Spleen (tissue), 11 donors: ENCODE measurements around the gene POLH. TPM values are rescaled to one million over a fixed set of nuclear protein-coding genes. Genes with fewer than 3 reads are reported as not detected.

Experiments
- DNase-seq: peaks from one replicate; pipeline ENCODE4 v3.0.0-alpha.2; 2020
- H3K27ac ChIP-seq, 8 donors: fragments of 200-600 bp; sonication (generic) in 7 of 8; 1 replicate in 4 of 8; 2 replicates in 4 of 8; pipeline versions ENCODE4 v1.5.0 to v1.8.0; 2016 to 2021; ENCODE audit warnings: inconsistent platforms in 4 of 8, mild to moderate bottlenecking in 4 of 8, moderate library complexity in 1 of 8
- H3K27me3 ChIP-seq, 7 donors: fragments of 200-600 bp; sonication (generic) in 6 of 7; replicated peaks in 1 of 7; 1 replicate in 4 of 7; 2 replicates in 3 of 7; pipeline versions ENCODE4 v1.5.0 to v1.8.0; 2016 to 2021; ENCODE audit warnings: inconsistent platforms in 3 of 7, mild to moderate bottlenecking in 1 of 7
- H3K36me3 ChIP-seq, 6 donors: fragments of 200-600 bp; sonication (generic) in 5 of 6; 1 replicate in 4 of 6; 2 replicates in 2 of 6; pipeline versions ENCODE4 v1.5.0 to v1.8.0; 2016 to 2021; ENCODE audit warnings: inconsistent platforms in 2 of 6
- H3K4me1 ChIP-seq, 6 donors: fragments of 200-600 bp; sonication (generic) in 5 of 6; 1 replicate in 3 of 6; 2 replicates in 3 of 6; pipeline versions ENCODE4 v1.5.0 to v1.8.0; 2016 to 2021; ENCODE audit warnings: inconsistent platforms in 3 of 6
- H3K4me3 ChIP-seq, 8 donors: fragments of 200-600 bp; sonication (generic) in 7 of 8; 1 replicate in 4 of 8; 2 replicates in 4 of 8; pipeline versions ENCODE4 v1.5.0 to v1.8.0; 2016 to 2021; ENCODE audit warnings: inconsistent platforms in 4 of 8, mild to moderate bottlenecking in 4 of 8, moderate library complexity in 2 of 8
- H3K9me3 ChIP-seq, 8 donors: fragments of 200-600 bp; sonication (generic) in 7 of 8; 1 replicate in 4 of 8; 2 replicates in 4 of 8; pipeline versions ENCODE4 v1.5.0 to v1.8.0; 2016 to 2021; ENCODE audit warnings: inconsistent platforms in 4 of 8
- POLR2A ChIP-seq, 3 donors: fragments of 450-650 bp; IDR thresholded peaks; one replicate each; pipeline ENCODE4 v1.5.1; 2017; ENCODE audit warnings: antibody characterized with exemption in 3 of 3, mild to moderate bottlenecking in 1 of 3
- POLR2AphosphoS5 ChIP-seq, 3 donors: sonication (generic); formaldehyde crosslinking; IDR thresholded peaks; one replicate each; pipeline ENCODE4 v1.5.1; 2017; ENCODE audit warnings: antibody characterized with exemption in 3 of 3
- WGBS, 5 donors: extraction: QIAGEN DNeasy Blood & Tissue Kit in 3 of 5; methylation state at CpG; one replicate each; pipeline versions ENCODE4 v1.1.5 to v1.1.7; 2013 to 2018; 5-methylcytosine and 5-hydroxymethylcytosine counted together
- intact Hi-C: fragments of 100-400 bp; cut with DNase I; formaldehyde crosslinking; loops from one replicate; pipeline ENCODE4 v1.15.0; 2023; ENCODE audit warnings: low total_unique reads
- polyA plus RNA-seq, 3 donors: library from polyadenylated mRNA; stranded (reverse); fragments of 200-250 nt; gene quantifications; one replicate each; pipeline ENCODE4 v1.2.1, GENCODE V29; 2013
- total RNA-seq, 7 donors: library from RNA; depleted of rRNA in 3 of 7; stranded (reverse); fragments of >200 nt in 3 of 7; fragmentation: NEBNext Ultra II Directional in 4 of 7; extraction: Animal tissue kit (Norgen Biotek cat#: 25700) in 4 of 7; gene quantifications; one replicate each; pipeline versions ENCODE4 v1.1.0 to v1.2.1, GENCODE V29; 2016 to 2021
- TF ChIP-seq, protein P1 (sequence below), 11 experiments: fragments of 200-600 bp in 7 of 11; fragments of 450-650 bp in 4 of 11; sonication (generic) in 4 of 11; IDR thresholded peaks in 8 of 11; conservative IDR thresholded peaks in 3 of 11; 1 replicate in 7 of 11; 2 replicates in 4 of 11; pipeline versions ENCODE4 v1.4.0 to v1.8.0; 2016 to 2021; ENCODE audit warnings: antibody characterized with exemption in 11 of 11, inconsistent platforms in 4 of 11, mild to moderate bottlenecking in 1 of 11
- donor health status: healthy with polysubstance abuse.
- donor health status: DM: no; HTN: no; CAD: no; lungs with moderate emphysema.
- donor health status: DM: no; HTN: no; CAD: no.
- donor health status: Bipolar disorder and iron deficiency.
- donor health status: healthy.
- donor health status: DM: no; HTN: no; CAD: no.
- donor health status: DM: yes; HTN: yes; CAD: no.

The POLH gene
- total and polyA plus RNA-seq, 10 donors = 4.1 to 23.0 (median 12.2) TPM

DNA sequence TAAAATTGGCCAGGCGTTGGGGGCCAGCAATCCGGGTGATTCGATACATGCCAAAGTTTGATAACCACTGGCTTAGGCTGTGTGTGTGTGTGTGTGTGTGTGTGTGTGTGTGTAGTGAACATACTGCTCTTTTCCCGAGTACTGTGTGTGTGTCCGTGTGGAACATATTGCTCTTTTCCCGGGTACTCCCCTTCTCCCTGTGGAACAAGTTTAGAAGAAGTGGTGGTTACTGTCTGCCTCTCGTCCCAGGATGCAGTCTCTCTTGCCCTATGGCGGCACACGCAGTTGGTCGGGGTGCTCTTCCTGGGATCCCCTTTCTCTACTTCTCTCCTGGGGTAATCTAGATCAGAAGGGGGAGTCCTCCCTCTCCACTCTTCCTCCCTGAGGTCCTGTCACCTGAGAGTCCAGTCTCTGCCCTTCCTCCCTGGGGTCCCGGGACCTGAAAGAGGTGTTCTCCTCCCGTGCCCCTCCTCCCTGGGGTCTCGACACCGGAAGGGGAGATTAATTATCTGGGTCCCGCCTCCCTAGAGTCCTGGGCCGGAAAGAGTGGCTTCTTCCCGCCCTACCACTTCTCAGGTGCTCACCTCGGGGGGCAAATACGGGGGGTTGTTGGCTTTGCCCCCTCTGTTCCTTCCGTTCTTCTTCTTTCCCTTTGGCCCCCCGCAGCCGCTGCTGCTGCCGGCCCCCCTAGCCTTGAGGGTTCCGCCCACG, 52.6 kb downstream of the POLH start:
- H3K4me3 ChIP-seq = peak overlapping the region; percentile 72 to 91 (median 82)
- no peak for TF ChIP-seq POLR2AphosphoS5 (IDR thresholded peaks at IDR 0.05)
- TF ChIP-seq POLR2A (IDR thresholded peaks at IDR 0.05) = no peak
- TF ChIP-seq, protein P1, sequence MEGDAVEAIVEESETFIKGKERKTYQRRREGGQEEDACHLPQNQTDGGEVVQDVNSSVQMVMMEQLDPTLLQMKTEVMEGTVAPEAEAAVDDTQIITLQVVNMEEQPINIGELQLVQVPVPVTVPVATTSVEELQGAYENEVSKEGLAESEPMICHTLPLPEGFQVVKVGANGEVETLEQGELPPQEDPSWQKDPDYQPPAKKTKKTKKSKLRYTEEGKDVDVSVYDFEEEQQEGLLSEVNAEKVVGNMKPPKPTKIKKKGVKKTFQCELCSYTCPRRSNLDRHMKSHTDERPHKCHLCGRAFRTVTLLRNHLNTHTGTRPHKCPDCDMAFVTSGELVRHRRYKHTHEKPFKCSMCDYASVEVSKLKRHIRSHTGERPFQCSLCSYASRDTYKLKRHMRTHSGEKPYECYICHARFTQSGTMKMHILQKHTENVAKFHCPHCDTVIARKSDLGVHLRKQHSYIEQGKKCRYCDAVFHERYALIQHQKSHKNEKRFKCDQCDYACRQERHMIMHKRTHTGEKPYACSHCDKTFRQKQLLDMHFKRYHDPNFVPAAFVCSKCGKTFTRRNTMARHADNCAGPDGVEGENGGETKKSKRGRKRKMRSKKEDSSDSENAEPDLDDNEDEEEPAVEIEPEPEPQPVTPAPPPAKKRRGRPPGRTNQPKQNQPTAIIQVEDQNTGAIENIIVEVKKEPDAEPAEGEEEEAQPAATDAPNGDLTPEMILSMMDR (IDR thresholded peaks at IDR 0.05 in 8 of 11, conservative IDR thresholded peaks at IDR 0.05 in 3 of 11) = no peak
- no peak for DNase-seq
- no peaks in the 10 kb centered on the region for H3K27me3 ChIP-seq
- no peaks in the 10 kb centered on the region for H3K9me3 ChIP-seq
- H3K27ac ChIP-seq = peak overlapping the region; percentile 94 to 99 (median 97)
- intact Hi-C loops = no loop called here
- WGBS, 5 donors = 3 to 6% (median 6%) methylated on average over 20 to 25 of the region's 25 CpGs
- H3K36me3 ChIP-seq = peaks cover 0 to 31% (median 26%) of the 10 kb centered on the region in 6 donors
- H3K4me1 ChIP-seq = peaks cover 10 to 45% (median 35%) of the 10 kb centered on the region in 6 donors

DNA sequence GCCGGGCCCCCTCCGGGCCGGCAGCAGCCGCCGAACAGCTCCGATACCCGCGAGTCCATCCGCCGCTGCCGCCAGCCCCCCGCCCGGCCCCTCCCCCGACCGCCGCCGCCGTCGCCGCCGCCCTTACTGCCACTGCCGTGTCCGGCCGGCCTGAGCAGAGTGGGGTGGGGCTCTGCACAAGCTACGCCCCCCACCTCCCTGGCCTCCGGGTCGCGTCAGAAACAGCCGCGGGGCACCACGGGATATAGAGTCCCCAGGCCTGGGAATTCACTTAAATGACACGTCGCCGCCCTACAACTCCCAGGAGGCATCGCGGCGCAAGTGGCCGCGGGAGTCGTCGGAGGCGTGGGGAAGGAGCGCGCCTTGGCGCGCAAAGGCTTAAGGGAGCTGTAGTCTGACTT, 53.1 kb downstream of the POLH start, which contains the start of gene GTPBP2:
Gene GTPBP2 (minus strand): TSS at position 161 of the 401 bp plus-strand sequence. CDS start 102 bp downstream, at position 59.
- peaks cover 0 to 25% (median 21%) of the 10 kb centered on the region in 6 donors for H3K36me3 ChIP-seq
- peaks cover 10 to 45% (median 35%) of the 10 kb centered on the region in 6 donors for H3K4me1 ChIP-seq
- 0 to 2% (median 1%) methylated on average over 10 to 46 of the region's 46 CpGs for WGBS, 5 donors
- H3K27me3 ChIP-seq = no peaks in the 10 kb centered on the region
- peak; percentile 100 for DNase-seq
- intact Hi-C loops = no loop called here
- peak within 1 kb of the TSS; percentile 72 to 91 (median 82) for H3K4me3 ChIP-seq
- peak within 1 kb of the TSS; percentile 94 to 99 (median 97) for H3K27ac ChIP-seq
- TF ChIP-seq POLR2AphosphoS5 (IDR thresholded peaks at IDR 0.05) = peak; percentile 91 to 94 (median 91)
- TF ChIP-seq POLR2A (IDR thresholded peaks at IDR 0.05) = peak in 2 of 3 donors; percentile 7 to 37
- TF ChIP-seq, protein P1 (IDR thresholded peaks at IDR 0.05 in 8 of 11, conservative IDR thresholded peaks at IDR 0.05 in 3 of 11) = peak in 2 of 11 experiments; percentile 5 to 23
- no peaks in the 10 kb centered on the region for H3K9me3 ChIP-seq

DNA sequence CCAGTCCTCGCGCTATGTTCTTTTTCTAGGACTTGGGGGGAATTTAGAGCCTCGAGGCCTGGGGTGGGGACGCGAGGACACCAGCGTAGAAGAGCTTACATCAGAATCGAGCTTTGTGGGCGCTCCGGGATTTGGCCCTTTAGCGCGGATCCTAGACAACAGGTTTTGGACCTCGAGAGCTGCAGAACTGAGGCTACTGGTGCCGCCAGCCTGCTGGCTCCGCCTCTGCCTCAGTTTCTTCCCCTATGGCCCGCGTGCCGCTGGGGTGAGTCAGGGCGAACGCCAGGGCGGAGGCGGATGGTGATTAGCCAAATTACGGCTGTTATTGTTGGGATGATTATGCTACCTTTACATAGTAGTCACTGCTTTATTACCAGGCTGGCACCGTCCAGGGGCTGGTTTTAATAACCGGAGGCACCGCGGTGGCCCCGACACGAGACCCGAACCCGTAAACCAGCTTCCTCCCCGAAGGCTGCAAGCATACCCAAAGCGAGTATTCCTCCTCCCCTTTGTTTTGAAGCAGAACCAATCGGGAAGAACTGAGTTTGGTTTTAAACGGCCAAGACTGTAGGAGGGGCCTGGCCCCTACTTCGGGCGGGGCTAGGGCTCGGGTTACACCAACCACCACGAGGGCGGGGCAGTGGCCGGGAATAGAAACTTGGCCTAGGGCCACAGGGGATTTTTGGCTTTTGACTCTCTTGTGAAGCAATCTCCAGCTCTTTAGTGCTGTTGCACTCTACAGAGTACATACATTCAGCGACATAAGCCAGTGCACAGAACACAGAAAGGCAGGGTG, 53.7 kb downstream of the POLH start:
- 0 to 1% (median 1%) methylated on average over 30 to 41 of the region's 41 CpGs for WGBS, 5 donors
- intact Hi-C loops = no loop called here

More for the DNA sequence above, 53.7 kb downstream of the POLH start:
- TF ChIP-seq, protein P1 (IDR thresholded peaks at IDR 0.05 in 8 of 11, conservative IDR thresholded peaks at IDR 0.05 in 3 of 11) = no peak
- TF ChIP-seq POLR2AphosphoS5 (IDR thresholded peaks at IDR 0.05) = peak; percentile 78 to 95 (median 90)
- TF ChIP-seq POLR2A (IDR thresholded peaks at IDR 0.05) = peak in 2 of 3 donors; percentile 39 to 89
- H3K9me3 ChIP-seq = no peaks in the 10 kb centered on the region
- H3K27me3 ChIP-seq = no peaks in the 10 kb centered on the region
- DNase-seq = peak; percentile 96
- H3K4me1 ChIP-seq = peaks cover 10 to 46% (median 35%) of the 10 kb centered on the region in 6 donors
- peak overlapping the region; percentile 94 to 99 (median 97) for H3K27ac ChIP-seq
- peaks cover 0 to 19% (median 15%) of the 10 kb centered on the region in 6 donors for H3K36me3 ChIP-seq
- peak overlapping the region; percentile 72 to 91 (median 82) for H3K4me3 ChIP-seq
